GM12801 (cell line): ENCODE measurements around the gene NPSR1.

ENCODE experiments used
- CTCF ChIP-seq: IDR thresholded peaks from one replicate; pipeline ENCODE4 v1.5.1; 2011; ENCODE audit warnings: control low read depth; ENCODE audit not compliant: insufficient read length; ENCODE audit errors: extremely low read depth

The NPSR1 gene

GRCh38 chr7:34846976-34847375, 189.0 kb downstream of the NPSR1 start:
- no peak for TF ChIP-seq CTCF

- no peak for TF ChIP-seq CTCF
These were observed 190.7 kb downstream of the NPSR1 start for GRCh38 chr7:34848670-34849069.

GRCh38 chr7:34849163-34849960, 191.3 kb downstream of the NPSR1 start:
- no peak for TF ChIP-seq CTCF

- no peak for TF ChIP-seq CTCF
These were observed 192.0 kb downstream of the NPSR1 start for GRCh38 chr7:34849986-34850385.

GRCh38 chr7:34850681-34851080, 192.7 kb downstream of the NPSR1 start:
- TF ChIP-seq CTCF: no peak

GRCh38 chr7:34851431-34851830, 193.4 kb downstream of the NPSR1 start:
- TF ChIP-seq CTCF: no peak

GRCh38 chr7:34869057-34869456, 211.0 kb downstream of the NPSR1 start:
- TF ChIP-seq CTCF: no peak
